Glutamatergic neuron (in vitro differentiated cells): Measurements from ENCODE around the gene TMPRSS9. TPM values are rescaled to one million over a fixed set of nuclear protein-coding genes. Genes with fewer than 3 reads are reported as not detected.

Source experiments
- DNase-seq: peaks from one replicate; pipeline ENCODE4 v3.0.0; 2022
- H3K27ac Mint-ChIP-seq: one replicate; pipeline ENCODE4 v1.8.0; 2020; ENCODE audit warnings: mild to moderate bottlenecking, mixed read lengths, inconsistent platforms; ENCODE audit not compliant: unreplicated experiment
- H3K27me3 Mint-ChIP-seq: one replicate; pipeline ENCODE4 v1.8.0; 2020; ENCODE audit warnings: mild to moderate bottlenecking, moderate library complexity, mixed read lengths, inconsistent platforms; ENCODE audit not compliant: unreplicated experiment
- H3K36me3 Mint-ChIP-seq: one replicate; pipeline ENCODE4 v1.8.0; 2020; ENCODE audit warnings: mild to moderate bottlenecking, mixed read lengths, inconsistent platforms; ENCODE audit not compliant: unreplicated experiment
- H3K4me1 Mint-ChIP-seq: one replicate; pipeline ENCODE4 v1.8.0; 2020; ENCODE audit warnings: mild to moderate bottlenecking, low read depth, mixed read lengths, inconsistent platforms; ENCODE audit not compliant: unreplicated experiment
- H3K4me3 Mint-ChIP-seq: one replicate; pipeline ENCODE4 v1.8.0; 2020; ENCODE audit warnings: mild to moderate bottlenecking, mixed read lengths, inconsistent platforms; ENCODE audit not compliant: unreplicated experiment
- H3K9me3 Mint-ChIP-seq: one replicate; pipeline ENCODE4 v1.8.0; 2020; ENCODE audit warnings: mild to moderate bottlenecking, moderate library complexity, mixed read lengths, inconsistent platforms; ENCODE audit not compliant: unreplicated experiment
- total RNA-seq: library from RNA; stranded (reverse); fragmentation: NEBNext Ultra II Directional; extraction: Animal tissue kit (Norgen Biotek cat#: 25700); gene quantifications from one replicate; pipeline ENCODE4 v1.2.1, GENCODE V29; 2021; ENCODE audit not compliant: unreplicated experiment
- TF ChIP-seq, protein P1 (sequence below): fragments of 200-600 bp; sonication (generic); IDR thresholded peaks from one replicate; pipeline ENCODE4 v1.5.0; 2021; ENCODE audit not compliant: partially characterized antibody, unreplicated experiment

TMPRSS9 gene
- total RNA-seq, 1 donor from 2014 or later = 0.29 TPM

DNA sequence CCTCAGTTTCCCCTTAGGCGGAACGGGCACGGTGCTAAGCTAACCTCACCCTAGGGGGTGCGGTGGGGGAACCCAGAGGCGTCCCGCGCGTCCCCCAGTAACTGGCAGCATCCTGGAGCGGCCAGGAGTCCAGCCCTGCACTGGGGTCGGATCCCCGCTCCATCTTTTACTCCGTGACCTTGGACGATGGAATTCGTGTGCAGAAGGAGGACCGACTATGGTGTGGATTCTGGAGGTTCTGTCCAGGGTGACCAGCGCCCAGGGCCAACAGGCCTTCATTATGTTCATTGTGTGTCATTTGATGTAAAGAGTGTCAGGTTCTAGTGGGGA, 31.0 kb upstream of the TMPRSS9 start:
- Mint-ChIP-seq H3K27me3 (peaks cover 42% of the 10 kb centered on the region), H3K36me3 (no peaks in the 10 kb centered on the region), H3K4me1 (peaks cover 44% of the 10 kb centered on the region), H3K9me3 (peaks cover 56% of the 10 kb centered on the region), H3K4me3 (peak overlapping the region; percentile 97), H3K27ac (peak overlapping the region; percentile 96)
- TF ChIP-seq, protein P1, sequence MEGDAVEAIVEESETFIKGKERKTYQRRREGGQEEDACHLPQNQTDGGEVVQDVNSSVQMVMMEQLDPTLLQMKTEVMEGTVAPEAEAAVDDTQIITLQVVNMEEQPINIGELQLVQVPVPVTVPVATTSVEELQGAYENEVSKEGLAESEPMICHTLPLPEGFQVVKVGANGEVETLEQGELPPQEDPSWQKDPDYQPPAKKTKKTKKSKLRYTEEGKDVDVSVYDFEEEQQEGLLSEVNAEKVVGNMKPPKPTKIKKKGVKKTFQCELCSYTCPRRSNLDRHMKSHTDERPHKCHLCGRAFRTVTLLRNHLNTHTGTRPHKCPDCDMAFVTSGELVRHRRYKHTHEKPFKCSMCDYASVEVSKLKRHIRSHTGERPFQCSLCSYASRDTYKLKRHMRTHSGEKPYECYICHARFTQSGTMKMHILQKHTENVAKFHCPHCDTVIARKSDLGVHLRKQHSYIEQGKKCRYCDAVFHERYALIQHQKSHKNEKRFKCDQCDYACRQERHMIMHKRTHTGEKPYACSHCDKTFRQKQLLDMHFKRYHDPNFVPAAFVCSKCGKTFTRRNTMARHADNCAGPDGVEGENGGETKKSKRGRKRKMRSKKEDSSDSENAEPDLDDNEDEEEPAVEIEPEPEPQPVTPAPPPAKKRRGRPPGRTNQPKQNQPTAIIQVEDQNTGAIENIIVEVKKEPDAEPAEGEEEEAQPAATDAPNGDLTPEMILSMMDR = no peak
- DNase-seq = peak; percentile 17

DNA sequence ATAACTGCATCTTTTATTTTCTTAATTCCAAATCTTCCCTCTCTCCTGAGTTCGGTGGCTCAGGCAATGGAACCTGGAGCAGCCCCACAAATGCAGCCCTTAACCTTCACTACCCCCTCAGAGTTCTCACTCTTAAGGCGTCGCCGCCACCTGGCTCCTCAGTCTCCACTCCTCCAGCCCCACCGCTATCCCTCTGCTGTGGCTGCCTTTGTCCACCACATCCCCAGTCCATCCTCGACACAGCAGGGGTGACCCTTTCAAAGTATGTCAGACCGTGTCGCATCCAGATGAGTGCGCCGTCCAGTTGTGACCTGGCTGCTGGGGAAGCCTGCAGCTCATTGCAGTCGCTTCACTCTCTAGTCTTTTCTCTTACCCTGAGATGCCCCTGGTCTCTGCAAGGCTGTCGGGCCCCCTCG, 30.6 kb upstream of the TMPRSS9 start:
- H3K4me3 Mint-ChIP-seq = peak overlapping the region; percentile 97
- peaks cover 53% of the 10 kb centered on the region for H3K9me3 Mint-ChIP-seq
- H3K4me1 Mint-ChIP-seq = peaks cover 40% of the 10 kb centered on the region

DNA sequence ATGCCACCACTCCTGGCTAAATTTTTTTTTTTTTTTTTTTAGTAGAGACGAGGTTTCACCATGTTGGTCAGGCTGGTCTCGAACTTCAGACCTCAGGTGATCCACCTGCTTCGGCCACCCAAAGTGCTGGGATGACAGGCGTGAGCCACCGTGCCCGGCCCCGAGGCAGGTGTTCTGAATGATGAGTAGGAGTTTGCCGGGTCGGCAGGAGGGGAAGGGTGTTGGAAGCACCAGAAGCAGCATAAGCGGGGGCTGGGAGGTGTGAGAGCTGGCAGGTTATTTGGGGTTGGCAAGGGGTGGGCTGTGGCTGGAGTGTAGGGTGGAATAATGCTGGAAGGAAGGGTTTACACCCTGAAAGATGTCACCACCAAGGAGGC, 29.8 kb upstream of the TMPRSS9 start:
- peaks cover 38% of the 10 kb centered on the region for H3K27me3 Mint-ChIP-seq
- H3K9me3 Mint-ChIP-seq = peaks cover 51% of the 10 kb centered on the region
- TF ChIP-seq, protein P1 = no peak
- peak overlapping the region; percentile 68 for H3K4me3 Mint-ChIP-seq
- H3K36me3 Mint-ChIP-seq = no peaks in the 10 kb centered on the region
- H3K4me1 Mint-ChIP-seq = peaks cover 35% of the 10 kb centered on the region
- H3K27ac Mint-ChIP-seq = peak overlapping the region; percentile 23
- DNase-seq = no peak

More for the DNA sequence above, 30.6 kb upstream of the TMPRSS9 start:
- Mint-ChIP-seq H3K36me3 (no peaks in the 10 kb centered on the region), H3K27me3 (peaks cover 38% of the 10 kb centered on the region), H3K27ac (peak overlapping the region; percentile 96)
- TF ChIP-seq, protein P1 = no peak
- no peak for DNase-seq

DNA sequence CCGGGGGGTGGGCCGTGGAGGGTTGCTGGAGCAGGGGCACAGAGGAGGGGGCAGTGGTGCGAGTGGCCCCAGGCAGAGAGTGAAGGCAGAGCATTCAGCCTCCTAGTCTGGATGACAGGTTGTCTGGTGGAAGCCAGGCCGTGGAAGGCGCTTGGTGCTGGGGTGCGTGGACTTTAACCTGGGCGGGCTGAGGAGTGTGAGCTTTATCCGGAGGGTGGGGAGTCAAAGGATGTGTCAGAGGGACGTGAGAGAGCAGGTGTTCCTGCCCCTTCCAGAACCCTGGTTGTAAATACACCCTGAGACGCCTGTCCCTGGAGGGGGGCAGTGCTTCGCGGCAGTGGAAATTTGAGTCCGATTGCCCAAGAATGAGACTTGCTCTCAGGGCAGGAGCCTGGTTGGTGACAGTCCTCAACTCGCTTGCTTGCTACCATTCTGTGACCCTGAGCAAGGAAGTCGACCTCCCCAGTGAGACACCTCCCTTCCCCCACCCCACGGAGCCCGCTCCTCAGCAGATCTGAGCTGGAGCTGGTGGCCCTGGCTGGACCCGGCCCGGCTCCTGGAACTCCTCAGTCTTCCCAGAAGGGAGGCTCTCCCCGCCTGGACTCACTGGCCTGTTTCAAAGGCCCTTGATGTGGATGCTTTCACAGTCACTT, 29.3 kb upstream of the TMPRSS9 start:
- Mint-ChIP-seq H3K9me3 (peaks cover 49% of the 10 kb centered on the region), H3K4me1 (peaks cover 32% of the 10 kb centered on the region), H3K4me3 (peak overlapping the region; percentile 68), H3K27ac (peak overlapping the region; percentile 94), H3K27me3 (peaks cover 37% of the 10 kb centered on the region), H3K36me3 (peaks cover 1% of the 10 kb centered on the region)
- TF ChIP-seq, protein P1 = no peak
- no peak for DNase-seq

DNA sequence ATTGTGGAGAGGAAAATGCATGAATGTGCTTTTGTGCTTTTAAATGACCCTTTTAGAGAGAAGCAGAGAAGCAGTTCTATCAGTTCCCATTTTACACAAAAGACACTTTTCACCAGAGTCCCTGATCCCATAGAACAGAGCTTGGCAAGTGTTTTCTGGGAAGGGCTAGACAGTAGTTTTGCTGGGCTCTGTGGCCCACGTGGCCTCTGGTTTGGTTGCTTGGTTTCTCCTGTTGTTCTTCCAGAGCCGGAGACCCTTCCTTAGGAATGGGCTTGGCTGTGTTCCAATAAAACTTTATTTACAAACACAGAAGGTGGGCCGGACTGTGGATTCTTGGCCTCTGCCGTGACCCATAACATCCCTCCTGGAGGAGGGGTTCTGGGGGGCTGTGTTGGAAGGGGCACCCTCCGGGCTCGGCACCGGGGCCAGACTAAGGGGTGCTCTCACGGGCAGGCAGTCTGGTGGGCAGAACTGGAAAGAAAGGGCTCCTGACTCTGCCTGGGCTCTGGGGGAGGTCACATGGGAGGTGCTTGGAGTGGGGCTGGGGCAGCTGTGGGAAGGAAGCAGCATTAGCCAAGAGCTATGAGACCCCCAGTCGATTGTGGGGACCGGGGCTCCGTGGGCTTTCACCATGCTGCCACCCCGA, 28.3 kb upstream of the TMPRSS9 start:
- H3K36me3 Mint-ChIP-seq = peaks cover 11% of the 10 kb centered on the region
- peak overlapping the region; percentile 94 for H3K27ac Mint-ChIP-seq
- H3K4me1 Mint-ChIP-seq = peaks cover 35% of the 10 kb centered on the region
- peaks cover 38% of the 10 kb centered on the region for H3K27me3 Mint-ChIP-seq
- peak overlapping the region; percentile 55 for H3K4me3 Mint-ChIP-seq
- TF ChIP-seq, protein P1 = no peak
- no peak for DNase-seq
- peaks cover 54% of the 10 kb centered on the region for H3K9me3 Mint-ChIP-seq
